ENCODE measurements around the gene IMMP1L.

IMMP1L gene

GRCh38 chr11:31383116-31383515, 126.3 kb downstream of the IMMP1L start:
- no peak overlapping the region for H3K4me3 ChIP-seq (ENCODE audit: low read depth, low read length)
- H3K9ac ChIP-seq (ENCODE audit: low read depth, low read length) = no peak overlapping the region
- H3K36me3 ChIP-seq (ENCODE audit: control insufficient read depth, insufficient read depth, low read length) = peaks cover 5% of the 10 kb centered on the region
- H3K27me3 ChIP-seq (ENCODE audit: control insufficient read depth, insufficient read depth, low read length) = no peaks in the 10 kb centered on the region
- no peaks in the 10 kb centered on the region for H3K9me3 ChIP-seq (ENCODE audit: control insufficient read depth, insufficient read depth, low read length)
- no peaks in the 10 kb centered on the region for H3K4me1 ChIP-seq (ENCODE audit: control insufficient read depth, insufficient read depth, low read length)
